ENCODE measurements around the gene STEAP2.

The STEAP2 gene

DNA sequence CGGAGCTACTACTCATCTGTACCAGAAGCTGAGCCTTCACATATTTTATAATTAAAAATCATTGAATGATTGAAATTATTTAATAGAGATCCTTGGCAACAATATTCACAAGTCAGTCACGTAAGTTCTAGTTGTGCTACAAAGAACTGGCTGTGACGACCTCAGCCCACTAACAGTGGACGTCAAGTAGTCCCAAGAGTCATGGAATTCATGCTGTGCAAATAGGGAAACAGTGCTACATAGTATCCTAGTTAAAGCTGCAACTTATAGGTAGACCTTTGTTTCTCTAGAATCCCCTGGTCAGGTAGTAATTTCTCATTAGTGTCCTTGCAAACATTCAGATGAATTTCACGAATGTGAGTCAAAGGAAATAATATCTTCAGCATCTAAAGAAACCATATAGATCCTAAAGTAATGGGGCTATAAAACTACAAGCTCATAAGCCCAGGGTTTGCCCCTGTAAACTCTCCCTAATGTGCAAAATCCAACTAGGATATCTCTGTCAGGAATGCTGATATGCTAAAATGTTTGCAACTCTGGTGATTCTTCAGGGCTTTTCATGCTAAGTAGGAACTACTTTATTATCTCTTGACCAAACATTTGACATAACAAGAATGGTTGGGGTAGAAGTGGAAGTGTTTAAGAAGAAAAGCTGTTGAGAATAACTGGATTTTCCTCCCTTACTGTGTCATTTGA, 64.6 kb downstream of the STEAP2 start:
- DNase-seq = no peak

Measured in CD4-positive, alpha-beta T cell treated with Interferon gamma for 1 hour (primary cell).